GM20431 (cell line): ENCODE results near the gene PM20D1.
"Not testable (repeated sequence)": the region's sequence is repeated elsewhere in the genome, so short reads cannot be mapped to it uniquely, and the experiment has no call there.

Experiments used
- in situ Hi-C: fragments of 300-500 bp; cut with MseI, MboI; formaldehyde crosslinking; loops from one replicate; pipeline ENCODE4 v1.15.0; 2020; ENCODE audit warnings: low sequenced_read_pairs; ENCODE audit not compliant: unreplicated experiment

Gene PM20D1

GRCh38 chr1:205843036-205843859, 6.7 kb downstream of the PM20D1 start:
- in situ Hi-C loops, result no loop called here

- in situ Hi-C loops, result no loop called here
Observed at GRCh38 chr1:205842229-205842628, 7.7 kb downstream of the PM20D1 start.

GRCh38 chr1:205840146-205840923, 9.6 kb downstream of the PM20D1 start:
- in situ Hi-C loops, result no loop called here

GRCh38 chr1:205837382-205837970, 12.5 kb downstream of the PM20D1 start:
- in situ Hi-C loops, result no loop called here

- in situ Hi-C loops, result no loop called here
Observed at GRCh38 chr1:205834751-205835150, 15.2 kb downstream of the PM20D1 start.

- in situ Hi-C loops, result no loop called here
Observed at GRCh38 chr1:205832326-205832751, 17.6 kb downstream of the PM20D1 start.

- in situ Hi-C loops, result no loop called here
Observed at GRCh38 chr1:205827623-205828022, 22.3 kb downstream of the PM20D1 start.

GRCh38 chr1:205826995-205827394, 22.9 kb downstream of the PM20D1 start:
- in situ Hi-C loops, result no loop called here

- in situ Hi-C loops, result no loop called here
Observed at GRCh38 chr1:205826016-205826806, 23.7 kb downstream of the PM20D1 start.

GRCh38 chr1:205824180-205824579, 25.8 kb downstream of the PM20D1 start:
- in situ Hi-C loops, result no loop called here

GRCh38 chr1:205823260-205823659, 26.7 kb downstream of the PM20D1 start:
- in situ Hi-C loops, result not testable (repeated sequence)

GRCh38 chr1:205822397-205822796, 27.5 kb downstream of the PM20D1 start:
- in situ Hi-C loops, result no loop called here

GRCh38 chr1:205817988-205818387, 31.9 kb downstream of the PM20D1 start:
- in situ Hi-C loops, result no loop called here

GRCh38 chr1:205817364-205817763, 32.6 kb downstream of the PM20D1 start:
- in situ Hi-C loops, result no loop called here

GRCh38 chr1:205813755-205814058, 36.2 kb downstream of the PM20D1 start:
- in situ Hi-C loops, result no loop called here

- in situ Hi-C loops, result no loop called here
Observed at GRCh38 chr1:205812878-205813754, 36.8 kb downstream of the PM20D1 start, which contains the start of gene SLC41A1. SLC41A1 (minus strand) TSS chr1:205813198; CDS start chr1:205810441, 2,757 bp downstream.

GRCh38 chr1:205812271-205812877, 37.6 kb downstream of the PM20D1 start:
- in situ Hi-C loops, result no loop called here

GRCh38 chr1:205811660-205812059, 38.3 kb downstream of the PM20D1 start:
- in situ Hi-C loops, result no loop called here
